Transverse colon (tissue), 4 donors: Measurements from ENCODE around the gene TUG1.

Source experiments
- CTCF ChIP-seq, 5 experiments: fragments of 200-600 bp in 3 of 5; fragments of 450-650 bp in 2 of 5; sonication (generic) in 3 of 5; IDR thresholded peaks; 1 replicate in 2 of 5; 2 replicates in 3 of 5; pipeline ENCODE4 v1.5.1; 2016 to 2017; ENCODE audit warnings: antibody characterized with exemption in 5 of 5, inconsistent platforms in 3 of 5, mild to moderate bottlenecking in 2 of 5, moderate library complexity in 1 of 5
- POLR2A ChIP-seq: fragments of 450-650 bp; IDR thresholded peaks from one replicate; pipeline ENCODE4 v1.6.1; 2016; ENCODE audit warnings: antibody characterized with exemption, mild to moderate bottlenecking, moderate library complexity
- POLR2AphosphoS5 ChIP-seq, 3 donors: sonication (generic); formaldehyde crosslinking; IDR thresholded peaks; one replicate each; pipeline ENCODE4 v1.6.1; 2016; ENCODE audit warnings: antibody characterized with exemption in 3 of 3

DNA sequence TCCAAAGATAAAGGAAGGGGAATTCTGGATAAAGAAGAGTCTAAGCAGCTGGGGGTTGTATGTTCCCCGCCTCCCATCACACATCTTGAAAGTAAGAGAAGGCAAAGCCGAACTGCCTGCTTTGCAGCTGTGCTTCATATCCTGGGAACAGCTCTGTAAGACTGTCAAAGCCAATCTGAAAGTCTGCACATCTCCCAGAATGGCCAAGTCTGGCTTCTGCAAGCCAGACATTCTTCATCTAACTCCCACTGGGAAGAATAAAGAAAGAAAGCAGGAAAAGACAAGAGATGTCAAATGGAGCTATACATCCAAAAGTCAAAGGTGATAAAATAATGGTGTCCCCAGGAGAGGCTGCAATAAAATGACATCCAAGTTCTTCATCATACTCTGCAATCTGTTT lies 15.9 kb upstream of the TUG1 start:
- TF ChIP-seq POLR2A (no peak), CTCF (IDR thresholded peaks at IDR 0.05) (no peak), POLR2AphosphoS5 (IDR thresholded peaks at IDR 0.05) (no peak)
